Measurements from ENCODE around the gene MROH2A. TPM values are rescaled to one million over a fixed set of nuclear protein-coding genes. Genes with fewer than 3 reads are reported as not detected.

Gene MROH2A
- polyA plus RNA-seq, 3 donors = not detected

GRCh38 chr2:233832414-233832813, 54.3 kb downstream of the MROH2A start:
- H3K4me3 Mint-ChIP-seq = no peak overlapping the region
- peaks cover 29 to 38% of the 10 kb centered on the region in 2 donors for H3K36me3 ChIP-seq (replicated peaks in 1 of 2; ENCODE audit: control insufficient read depth in 1 of 2, insufficient read depth in 2 of 2, low read length in 2 of 2)
- no peak overlapping the region for H3K27ac ChIP-seq (ENCODE audit: low read depth in 1 of 2, low read length in 2 of 2)
- H2AFZ ChIP-seq (ENCODE audit: insufficient read depth, low read depth, low read length, poor library complexity, severe bottlenecking) = no peak overlapping the region
- H3K79me2 ChIP-seq (ENCODE audit: insufficient read depth, low read length) = peaks cover 17% of the 10 kb centered on the region
- H3K27ac Mint-ChIP-seq = peak overlapping the region in 1 of 7 donors; percentile 20
- intact Hi-C loops (cut with micrococcal nuclease) = no loop called here
- H3K9ac ChIP-seq (ENCODE audit: insufficient read depth, low read length, poor library complexity, severe bottlenecking) = no peak overlapping the region
- no peak overlapping the region for H3K4me2 ChIP-seq (replicated peaks; ENCODE audit: extremely low read depth, low read length, poor library complexity, severe bottlenecking)
- no peaks in the 10 kb centered on the region for H3K9me3 ChIP-seq (replicated peaks in 1 of 2; ENCODE audit: control insufficient read depth in 1 of 2, insufficient read depth in 1 of 2, low read length in 2 of 2)
- H3K9me3 Mint-ChIP-seq = no peaks in the 10 kb centered on the region
- 100% methylated on average over 2 of the region's 9 CpGs for WGBS (ENCODE audit: insufficient coverage)
- no peak for DNase-seq
- H3K4me1 ChIP-seq (ENCODE audit: control insufficient read depth in 1 of 2, insufficient read depth in 2 of 2, low read length in 2 of 2) = no peaks in the 10 kb centered on the region
- peaks cover 0 to 3% (median under 1%) of the 10 kb centered on the region in 3 donors for H3K27me3 Mint-ChIP-seq (ENCODE audit: low read depth in 3 of 3)
- no peak overlapping the region for H3K4me3 ChIP-seq (replicated peaks in 1 of 3; ENCODE audit: low read depth in 2 of 3, low read length in 3 of 3)
- H4K20me1 ChIP-seq (ENCODE audit: insufficient read depth, low read length) = no peaks in the 10 kb centered on the region
- peaks cover 34 to 42% of the 10 kb centered on the region in 2 donors for H3K36me3 Mint-ChIP-seq
- H3K4me1 Mint-ChIP-seq = peaks cover 2% of the 10 kb centered on the region
- no peaks in the 10 kb centered on the region for H3K27me3 ChIP-seq (ENCODE audit: control insufficient read depth in 2 of 2, insufficient read depth in 2 of 2, low read length in 2 of 2)
- TF ChIP-seq CTCF (IDR thresholded peaks at IDR 0.05) = no peak

- WGBS (ENCODE audit: insufficient coverage) = 89% methylated on average over 6 of the region's 7 CpGs
Measured at GRCh38 chr2:233832869-233833311, 54.8 kb downstream of the MROH2A start.

More at GRCh38 chr2:233832869-233833311, 54.8 kb downstream of the MROH2A start:
- H3K9me3 Mint-ChIP-seq = no peaks in the 10 kb centered on the region
- intact Hi-C loops (cut with micrococcal nuclease) = no loop called here
- H3K27ac Mint-ChIP-seq = peak overlapping the region in 2 of 7 donors; percentile 20 to 25
- Histone ChIP-seq H3K27me3 (ENCODE audit: control insufficient read depth in 2 of 2, insufficient read depth in 2 of 2, low read length in 2 of 2) (no peaks in the 10 kb centered on the region), H3K4me3 (replicated peaks in 1 of 3; ENCODE audit: low read depth in 2 of 3, low read length in 3 of 3) (no peak overlapping the region), H4K20me1 (ENCODE audit: insufficient read depth, low read length) (no peaks in the 10 kb centered on the region), H3K4me1 (ENCODE audit: control insufficient read depth in 1 of 2, insufficient read depth in 2 of 2, low read length in 2 of 2) (no peaks in the 10 kb centered on the region), H3K36me3 (replicated peaks in 1 of 2; ENCODE audit: control insufficient read depth in 1 of 2, insufficient read depth in 2 of 2, low read length in 2 of 2) (peaks cover 34 to 43% of the 10 kb centered on the region in 2 donors), H3K4me2 (replicated peaks; ENCODE audit: extremely low read depth, low read length, poor library complexity, severe bottlenecking) (no peak overlapping the region), H2AFZ (ENCODE audit: insufficient read depth, low read depth, low read length, poor library complexity, severe bottlenecking) (no peak overlapping the region), H3K9me3 (replicated peaks in 1 of 2; ENCODE audit: control insufficient read depth in 1 of 2, insufficient read depth in 1 of 2, low read length in 2 of 2) (no peaks in the 10 kb centered on the region), H3K9ac (ENCODE audit: insufficient read depth, low read length, poor library complexity, severe bottlenecking) (no peak overlapping the region), H3K27ac (ENCODE audit: low read depth in 1 of 2, low read length in 2 of 2) (no peak overlapping the region), H3K79me2 (ENCODE audit: insufficient read depth, low read length) (peaks cover 22% of the 10 kb centered on the region)
- TF ChIP-seq CTCF (IDR thresholded peaks at IDR 0.05) = no peak
- peaks cover 37 to 47% of the 10 kb centered on the region in 2 donors for H3K36me3 Mint-ChIP-seq
- H3K4me1 Mint-ChIP-seq = peaks cover 2% of the 10 kb centered on the region
- DNase-seq = no peak
- no peak overlapping the region for H3K4me3 Mint-ChIP-seq
- H3K27me3 Mint-ChIP-seq (ENCODE audit: low read depth in 3 of 3) = peaks cover 0 to 3% (median 0%) of the 10 kb centered on the region in 3 donors
